Germinal center (tissue), 1 donor: ENCODE results near the gene OR5H6.
"Not testable (repeated sequence)": the region's sequence is repeated elsewhere in the genome, so short reads cannot be mapped to it uniquely, and the experiment has no call there.

Source experiments
- DNase-seq: peaks from one replicate; pipeline ENCODE4 v3.0.0; 2012; ENCODE audit warnings: mixed read lengths, low spot score

The OR5H6 gene

GRCh38 chr3:98263944-98264343 lies at the start of gene OR5H6:
Gene OR5H6 (plus strand): TSS chr3:98264244. CDS start chr3:98264333, 89 bp downstream.
- no peak for DNase-seq

GRCh38 chr3:98215051-98215450 lies 49.0 kb upstream of the OR5H6 start:
- DNase-seq = no peak

GRCh38 chr3:98223907-98224672 lies 40.0 kb upstream of the OR5H6 start:
- DNase-seq = no peak

- DNase-seq = no peak
Observed at GRCh38 chr3:98232489-98232888, 31.6 kb upstream of the OR5H6 start.

- no peak for DNase-seq
Observed at GRCh38 chr3:98233468-98233867, 30.6 kb upstream of the OR5H6 start.

- DNase-seq = no peak
Observed at GRCh38 chr3:98240131-98240530, 23.9 kb upstream of the OR5H6 start.

- DNase-seq = no peak
Observed at GRCh38 chr3:98242155-98242554, 21.9 kb upstream of the OR5H6 start.

GRCh38 chr3:98243843-98244242 lies 20.2 kb upstream of the OR5H6 start:
- no peak for DNase-seq

GRCh38 chr3:98246142-98246541 lies 17.9 kb upstream of the OR5H6 start:
- no peak for DNase-seq

- not testable (repeated sequence) for DNase-seq
Observed at GRCh38 chr3:98256026-98256425, 8.0 kb upstream of the OR5H6 start.

GRCh38 chr3:98259707-98260106 lies 4.3 kb upstream of the OR5H6 start:
- DNase-seq = no peak

- DNase-seq = no peak
Observed at GRCh38 chr3:98262046-98262445, 2.0 kb upstream of the OR5H6 start.

- DNase-seq = no peak
Observed at GRCh38 chr3:98269846-98270245, 5.8 kb downstream of the OR5H6 start.

GRCh38 chr3:98272126-98272525 lies 8.1 kb downstream of the OR5H6 start:
- DNase-seq = no peak

GRCh38 chr3:98274914-98275313 lies 10.9 kb downstream of the OR5H6 start:
- no peak for DNase-seq

GRCh38 chr3:98282205-98282604 lies 18.2 kb downstream of the OR5H6 start, which contains the start of gene OR5H2:
Gene OR5H2 (plus strand): TSS chr3:98282505. CDS start chr3:98282903, 398 bp downstream.
- DNase-seq = no peak

- no peak for DNase-seq
Observed at GRCh38 chr3:98290916-98291315, 26.9 kb downstream of the OR5H6 start.

- DNase-seq = no peak
Observed at GRCh38 chr3:98291332-98291957, 27.4 kb downstream of the OR5H6 start.
